VCaP (cell line): ENCODE data around the gene GRAMD1A.
A peak's percentile ranks its signal among the peaks of the same experiment; 100 is the strongest.
"Not testable (repeated sequence)": the region's sequence is repeated elsewhere in the genome, so short reads cannot be mapped to it uniquely, and the experiment has no call there.

Experiments
- H3K27ac ChIP-seq: fragments of 450-650 bp; 2 replicates; pipeline ENCODE4 v1.5.1; 2017
- CTCF ChIP-seq: fragments of 450-650 bp; conservative IDR thresholded peaks from 2 replicates; pipeline ENCODE4 v1.5.1; 2017; ENCODE audit warnings: mild to moderate bottlenecking, moderate library complexity

The GRAMD1A gene

GRCh38 chr19:35049456-35049855 is 49.3 kb downstream of the GRAMD1A start:
- H3K27ac ChIP-seq, result peak overlapping the region; percentile 98
- TF ChIP-seq CTCF, result no peak

- not testable (repeated sequence) for H3K27ac ChIP-seq
Observed at GRCh38 chr19:35050662-35051061, 50.5 kb downstream of the GRAMD1A start.

- not testable (repeated sequence) for H3K27ac ChIP-seq
Observed at GRCh38 chr19:35051268-35051667, 51.1 kb downstream of the GRAMD1A start.

- no peak for TF ChIP-seq CTCF
Observed at GRCh38 chr19:35051796-35052195, 51.7 kb downstream of the GRAMD1A start.

GRCh38 chr19:35052599-35053190 is 52.6 kb downstream of the GRAMD1A start:
- H3K27ac ChIP-seq, result no peak overlapping the region
- no peak for TF ChIP-seq CTCF

More at GRCh38 chr19:35051796-35052195, 51.7 kb downstream of the GRAMD1A start:
- no peak overlapping the region for H3K27ac ChIP-seq

GRCh38 chr19:35053667-35054293 is 53.7 kb downstream of the GRAMD1A start:
- no peak overlapping the region for H3K27ac ChIP-seq
- TF ChIP-seq CTCF, result no peak

GRCh38 chr19:35054626-35055025 is 54.5 kb downstream of the GRAMD1A start:
- H3K27ac ChIP-seq, result no peak overlapping the region
- no peak for TF ChIP-seq CTCF

GRCh38 chr19:35055715-35056179 is 55.6 kb downstream of the GRAMD1A start:
- TF ChIP-seq CTCF, result peak; percentile 60
- no peak overlapping the region for H3K27ac ChIP-seq
